Ovary (tissue), 9 donors: ENCODE results near the gene IL10. TPM values are rescaled to one million over a fixed set of nuclear protein-coding genes. Genes with fewer than 3 reads are reported as not detected.

Source experiments
- DNase-seq, 5 donors: peaks; one replicate each; pipeline ENCODE4 v3.0.0-alpha.2; 2019 to 2020
- H3K27ac ChIP-seq, 2 donors: fragments of 200-600 bp; one replicate each; pipeline versions ENCODE4 v1.5.1 to v1.8.0; 2019 to 2022
- H3K27me3 ChIP-seq: fragments of 200-600 bp; one replicate; pipeline ENCODE4 v1.8.0; 2022
- H3K36me3 ChIP-seq: fragments of 200-600 bp; sonication (generic); one replicate; pipeline ENCODE4 v1.5.1; 2019
- H3K4me1 ChIP-seq: one replicate; pipeline ENCODE4 v1.8.1; 2013; ENCODE audit warnings: mild to moderate bottlenecking, moderate library complexity; ENCODE audit not compliant: insufficient read depth
- H3K4me3 ChIP-seq: fragments of 200-600 bp; sonication (generic); one replicate; pipeline ENCODE4 v1.5.1; 2017
- H3K9me3 ChIP-seq, 2 donors: fragments of 200-600 bp in 1 of 2; sonication (generic) in 1 of 2; one replicate each; pipeline versions ENCODE4 v1.5.1 to v1.8.1; 2013 to 2019; ENCODE audit warnings: mild to moderate bottlenecking in 1 of 2, moderate library complexity in 1 of 2
- EP300 ChIP-seq: sonication (generic); formaldehyde crosslinking; IDR thresholded peaks from one replicate; pipeline ENCODE4 v1.6.1; 2017; ENCODE audit warnings: antibody characterized with exemption
- POLR2A ChIP-seq: fragments of 450-650 bp; IDR thresholded peaks from one replicate; pipeline ENCODE4 v1.6.1; 2017; ENCODE audit warnings: antibody characterized with exemption, mild to moderate bottlenecking, moderate library complexity
- WGBS, 3 donors: extraction: QIAGEN DNeasy Blood & Tissue Kit in 1 of 3; methylation state at CpG; one replicate each; pipeline versions ENCODE4 v1.1.5 to v1.1.7; 2013 to 2017; 5-methylcytosine and 5-hydroxymethylcytosine counted together
- intact Hi-C, 4 donors: fragments of 100-400 bp; cut with DNase I; formaldehyde crosslinking; loops; one replicate each; pipeline versions ENCODE4 v1.11.0 to v1.15.1; 2022 to 2023
- polyA plus RNA-seq, 2 donors: library from polyadenylated mRNA; stranded (reverse); fragments of 200-250 nt in 1 of 2; fragments of 350-450 nt in 1 of 2; fragmentation: Illumina TruSeq in 1 of 2; extraction: RNeasy Lipid Tissue Mini Kit (QIAGEN cat#74804) in 1 of 2; gene quantifications; one replicate each; pipeline ENCODE4 v1.2.3, GENCODE V29; 2013 to 2014
- total RNA-seq, 7 donors: library from RNA; depleted of rRNA in 2 of 7; stranded (reverse); fragments of >200 nt in 2 of 7; fragmentation: NEBNext Ultra II Directional in 3 of 7; extraction: Animal tissue kit (Norgen Biotek cat#: 25700) in 3 of 7; gene quantifications; one replicate each; pipeline versions ENCODE4 v1.1.0 to v1.2.4, GENCODE V29; 2016 to 2023
- TF ChIP-seq, protein P1 (sequence below), 3 donors: fragments of 450-650 bp in 2 of 3; fragments of 200-600 bp in 1 of 3; IDR thresholded peaks; one replicate each; pipeline versions ENCODE4 v1.5.1 to v1.8.0; 2016 to 2022; ENCODE audit warnings: antibody characterized with exemption in 3 of 3, mild to moderate bottlenecking in 1 of 3
- donor health status: DM: no; HTN: no; CAD: no; lungs with moderate emphysema.
- donor health status: DM: no; HTN: no; CAD: no.
- donor health status: Bipolar disorder and iron deficiency.
- donor health status: DM: yes; HTN: yes; CAD: no.
- donor health status: DM: no; HTN: no; CAD: no.
- donor health status: DM: yes; HTN: yes; CAD: no.

The IL10 gene
- total and polyA plus RNA-seq, 9 donors: 0.25 to 4.0 (median 1.4) TPM; not detected in 1

GRCh38 chr1:206738370-206739366 is 33.6 kb downstream of the IL10 start:
- H3K4me1 ChIP-seq: no peaks in the 10 kb centered on the region
- 50 to 60% (median 57%) methylated on average over 3 of the region's 3 CpGs for WGBS, 3 donors
- no peak overlapping the region for H3K27ac ChIP-seq
- DNase-seq: no peak
- TF ChIP-seq, protein P1, sequence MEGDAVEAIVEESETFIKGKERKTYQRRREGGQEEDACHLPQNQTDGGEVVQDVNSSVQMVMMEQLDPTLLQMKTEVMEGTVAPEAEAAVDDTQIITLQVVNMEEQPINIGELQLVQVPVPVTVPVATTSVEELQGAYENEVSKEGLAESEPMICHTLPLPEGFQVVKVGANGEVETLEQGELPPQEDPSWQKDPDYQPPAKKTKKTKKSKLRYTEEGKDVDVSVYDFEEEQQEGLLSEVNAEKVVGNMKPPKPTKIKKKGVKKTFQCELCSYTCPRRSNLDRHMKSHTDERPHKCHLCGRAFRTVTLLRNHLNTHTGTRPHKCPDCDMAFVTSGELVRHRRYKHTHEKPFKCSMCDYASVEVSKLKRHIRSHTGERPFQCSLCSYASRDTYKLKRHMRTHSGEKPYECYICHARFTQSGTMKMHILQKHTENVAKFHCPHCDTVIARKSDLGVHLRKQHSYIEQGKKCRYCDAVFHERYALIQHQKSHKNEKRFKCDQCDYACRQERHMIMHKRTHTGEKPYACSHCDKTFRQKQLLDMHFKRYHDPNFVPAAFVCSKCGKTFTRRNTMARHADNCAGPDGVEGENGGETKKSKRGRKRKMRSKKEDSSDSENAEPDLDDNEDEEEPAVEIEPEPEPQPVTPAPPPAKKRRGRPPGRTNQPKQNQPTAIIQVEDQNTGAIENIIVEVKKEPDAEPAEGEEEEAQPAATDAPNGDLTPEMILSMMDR (IDR thresholded peaks at IDR 0.05): no peak
- TF ChIP-seq POLR2A: no peak
- TF ChIP-seq EP300: no peak
- H3K27me3 ChIP-seq: no peaks in the 10 kb centered on the region
- intact Hi-C loops: loop anchor here in 1 of 4 donors (10.0 kb wide), 1 partner anchor 176 kb away; no protein-coding TSS in a partner anchor
- no peak overlapping the region for H3K4me3 ChIP-seq
- H3K36me3 ChIP-seq: no peaks in the 10 kb centered on the region
- no peaks in the 10 kb centered on the region for H3K9me3 ChIP-seq

GRCh38 chr1:206737729-206738201 is 34.5 kb downstream of the IL10 start:
- TF ChIP-seq POLR2A (no peak), EP300 (no peak)
- TF ChIP-seq, protein P1 (IDR thresholded peaks at IDR 0.05): no peak
- intact Hi-C loops: loop anchor here in 1 of 4 donors (10.0 kb wide), 1 partner anchor 177 kb away; no protein-coding TSS in a partner anchor
- Histone ChIP-seq H3K36me3 (no peaks in the 10 kb centered on the region), H3K27me3 (no peaks in the 10 kb centered on the region), H3K27ac (no peak overlapping the region), H3K4me1 (no peaks in the 10 kb centered on the region), H3K4me3 (no peak overlapping the region), H3K9me3 (no peaks in the 10 kb centered on the region)
- 20 to 40% (median 30%) methylated on average over 3 of the region's 3 CpGs for WGBS, 3 donors
- no peak for DNase-seq

GRCh38 chr1:206736878-206737728 is 35.2 kb downstream of the IL10 start:
- DNase-seq: no peak
- Histone ChIP-seq H3K27ac (no peak overlapping the region), H3K36me3 (no peaks in the 10 kb centered on the region), H3K4me1 (no peaks in the 10 kb centered on the region), H3K27me3 (no peaks in the 10 kb centered on the region), H3K4me3 (no peak overlapping the region), H3K9me3 (no peaks in the 10 kb centered on the region)
- intact Hi-C loops: loop anchor here in 1 of 4 donors (10.0 kb wide), 1 partner anchor 178 kb away; no protein-coding TSS in a partner anchor
- WGBS, 3 donors: 81 to 89% (median 86%) methylated on average over 14 of the region's 14 CpGs
- TF ChIP-seq POLR2A (no peak), EP300 (no peak)
- TF ChIP-seq, protein P1 (IDR thresholded peaks at IDR 0.05): no peak

GRCh38 chr1:206735553-206736031 is 36.7 kb downstream of the IL10 start:
- 57 to 62% (median 62%) methylated on average over 5 of the region's 5 CpGs for WGBS, 3 donors
- TF ChIP-seq EP300 (no peak), POLR2A (no peak)
- TF ChIP-seq, protein P1 (IDR thresholded peaks at IDR 0.05): no peak
- Histone ChIP-seq H3K4me3 (no peak overlapping the region), H3K36me3 (no peaks in the 10 kb centered on the region), H3K4me1 (no peaks in the 10 kb centered on the region), H3K27me3 (no peaks in the 10 kb centered on the region), H3K27ac (no peak overlapping the region), H3K9me3 (no peaks in the 10 kb centered on the region)
- DNase-seq: peak in 1 of 5 donors; percentile 53
- intact Hi-C loops: loop anchor here in 1 of 4 donors (10.0 kb wide), 1 partner anchor 179 kb away; no protein-coding TSS in a partner anchor
